Effector CD8-positive, alpha-beta T cell (primary cell): Measurements from ENCODE around the gene RPS3A.
"Not testable (repeated sequence)": the region's sequence is repeated elsewhere in the genome, so short reads cannot be mapped to it uniquely, and the experiment has no call there.

Experiments
- DNase-seq: peaks from one replicate; lab custom pipeline; 2025; lab: John Stamatoyannopoulos, UW
- total RNA-seq, 4 experiments: gene quantifications; one replicate each; lab custom pipeline; 2026; lab: John Stamatoyannopoulos, UW

The RPS3A gene
- total RNA-seq, result 443 to 1,252 (median 843) reads per million in 4 experiments

DNA sequence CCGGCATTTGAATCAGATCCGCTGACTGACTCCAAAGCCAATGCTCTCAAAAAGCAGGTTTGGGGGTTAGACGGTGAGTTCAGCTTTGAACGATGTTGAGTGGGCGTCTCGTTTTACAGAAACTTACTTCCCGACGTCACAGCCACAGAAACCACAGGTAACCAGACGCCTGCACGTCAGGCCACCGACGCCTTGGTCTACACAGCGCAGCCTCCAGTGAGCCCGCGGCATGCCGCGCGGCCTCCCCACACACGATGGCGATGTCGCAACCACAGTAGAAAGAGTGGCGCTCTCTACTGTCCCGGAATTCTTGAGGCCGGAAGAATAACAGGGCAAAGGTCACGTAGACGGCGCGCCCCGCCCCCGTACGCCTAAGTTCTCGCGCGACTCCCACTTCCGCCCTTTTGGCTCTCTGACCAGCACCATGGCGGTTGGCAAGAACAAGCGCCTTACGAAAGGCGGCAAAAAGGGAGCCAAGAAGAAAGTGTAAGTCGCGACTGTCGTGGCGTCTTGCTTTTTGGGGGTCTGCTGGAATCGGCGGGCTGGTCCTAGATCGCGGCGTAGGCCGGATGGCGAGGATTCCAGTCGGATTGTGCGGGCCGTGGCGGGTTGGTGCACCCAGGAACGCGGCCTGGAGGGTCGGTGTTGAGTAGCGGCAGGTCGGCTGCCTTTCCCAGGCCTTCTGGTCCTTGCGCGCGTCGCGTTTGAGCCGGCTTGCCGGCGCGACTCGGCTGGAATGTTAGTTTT, at the start of gene RPS3A:
RPS3A (plus strand) TSS at position 400 of the 747 bp plus-strand sequence; CDS start at position 425, 25 bp downstream.
- peak; percentile 97 for DNase-seq

DNA sequence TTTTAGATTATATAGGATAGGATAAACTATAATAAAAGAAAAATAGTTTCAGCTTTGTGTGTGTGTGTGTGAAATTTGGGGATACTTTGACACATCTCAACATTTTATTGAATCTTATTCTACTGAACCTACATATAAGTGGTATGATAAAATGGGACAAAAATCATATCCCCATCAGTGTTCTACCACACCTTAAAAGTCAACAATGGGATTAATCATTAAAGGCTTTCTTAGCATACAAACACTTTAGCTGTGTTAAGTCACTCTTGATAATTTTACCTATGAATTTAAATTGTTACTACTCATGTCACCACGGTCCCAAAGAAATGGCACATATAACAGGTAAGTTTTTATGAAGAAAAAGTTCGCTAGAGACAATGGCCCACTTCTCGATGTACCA, 46.6 kb upstream of the RPS3A start:
- no peak for DNase-seq

DNA sequence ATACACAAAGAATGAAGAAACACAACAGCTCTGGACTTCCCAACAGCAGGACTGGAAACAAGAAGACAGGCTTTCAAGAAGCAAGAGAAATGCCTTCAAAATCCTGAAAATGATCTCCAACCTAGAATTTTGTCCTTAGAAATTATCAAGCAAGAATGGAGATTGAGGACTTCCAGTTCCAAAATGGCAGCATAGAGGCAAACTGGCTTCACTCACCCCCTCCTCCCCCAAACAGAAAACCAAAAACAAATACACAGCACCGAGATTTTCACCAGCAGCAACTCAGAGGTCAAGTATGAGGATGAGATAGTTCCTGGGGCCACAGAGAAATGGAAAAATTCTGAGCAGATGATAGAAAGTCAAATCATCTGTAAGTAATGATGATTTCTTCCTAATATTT, 43.9 kb upstream of the RPS3A start:
- no peak for DNase-seq

DNA sequence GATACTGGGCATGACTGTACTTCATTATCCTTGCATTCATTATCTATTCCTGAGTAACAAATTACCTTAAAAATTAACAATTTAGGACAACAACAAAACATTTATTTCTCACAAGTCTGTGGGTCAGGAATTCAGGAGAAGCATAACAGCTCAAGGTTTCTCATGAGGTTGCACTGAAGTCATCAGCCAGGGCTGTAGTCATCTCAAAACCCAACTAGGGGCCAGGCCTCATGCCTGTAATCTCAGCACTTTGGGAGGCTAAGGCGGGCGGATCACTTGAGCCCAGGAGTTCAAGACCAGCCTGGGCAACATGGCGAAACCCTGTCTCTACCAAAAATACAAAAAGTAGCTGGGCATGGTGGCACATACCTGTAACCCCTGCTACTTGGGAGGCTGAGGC, 36.3 kb upstream of the RPS3A start:
- DNase-seq, result not testable (repeated sequence)

DNA sequence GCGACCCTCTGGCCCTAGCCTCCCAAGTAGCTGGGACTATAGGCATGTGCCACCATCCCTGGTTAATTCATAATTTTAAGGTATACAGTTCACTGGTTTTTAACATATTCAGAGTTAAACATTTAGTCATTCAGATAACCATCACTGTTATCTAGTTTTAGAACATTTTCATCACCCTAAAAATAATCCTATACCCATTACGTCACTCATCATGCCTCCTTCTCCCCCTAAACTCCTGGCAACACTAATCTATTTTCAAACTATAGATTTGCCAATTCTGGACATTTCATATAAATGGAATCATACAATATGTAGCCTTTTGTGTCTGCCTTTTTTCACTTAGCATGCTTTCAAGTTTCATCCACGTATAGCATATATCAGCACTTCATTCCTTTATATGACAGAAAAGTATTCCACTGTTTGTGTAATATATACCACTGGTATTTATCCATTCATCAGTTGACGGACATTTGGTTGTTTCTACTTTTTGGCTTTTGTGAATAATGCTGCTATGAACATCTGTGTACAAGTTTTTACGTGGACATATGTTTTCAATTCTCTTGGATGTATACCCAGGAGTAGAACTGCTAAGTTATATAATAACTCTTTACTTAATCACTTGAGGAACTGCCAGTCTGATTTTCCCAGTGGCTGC, 32.0 kb upstream of the RPS3A start:
- no peak for DNase-seq

DNA sequence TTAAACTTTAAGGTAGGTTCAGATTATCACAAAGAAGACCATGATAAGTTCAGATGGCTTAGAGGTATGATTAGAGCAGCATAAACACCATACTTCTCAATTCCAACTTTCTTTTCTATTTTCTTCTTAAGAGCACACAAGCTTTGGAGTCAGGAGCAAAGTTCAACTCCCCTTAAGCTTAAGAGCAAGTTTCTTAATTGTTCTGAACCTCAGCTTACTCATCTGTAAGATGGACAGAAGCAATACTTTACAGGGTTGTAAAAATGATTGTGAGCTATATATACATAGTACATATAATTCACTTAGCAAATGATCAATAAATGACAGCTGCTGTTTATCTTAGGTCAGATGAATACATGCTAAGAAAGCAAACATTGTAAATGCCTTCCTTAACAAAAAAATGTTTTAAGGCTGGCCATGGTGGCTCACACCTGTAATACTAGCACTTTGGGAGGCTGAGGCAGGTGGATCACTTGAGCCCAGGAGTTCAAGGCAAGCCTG, 25.0 kb upstream of the RPS3A start:
- no peak for DNase-seq

DNA sequence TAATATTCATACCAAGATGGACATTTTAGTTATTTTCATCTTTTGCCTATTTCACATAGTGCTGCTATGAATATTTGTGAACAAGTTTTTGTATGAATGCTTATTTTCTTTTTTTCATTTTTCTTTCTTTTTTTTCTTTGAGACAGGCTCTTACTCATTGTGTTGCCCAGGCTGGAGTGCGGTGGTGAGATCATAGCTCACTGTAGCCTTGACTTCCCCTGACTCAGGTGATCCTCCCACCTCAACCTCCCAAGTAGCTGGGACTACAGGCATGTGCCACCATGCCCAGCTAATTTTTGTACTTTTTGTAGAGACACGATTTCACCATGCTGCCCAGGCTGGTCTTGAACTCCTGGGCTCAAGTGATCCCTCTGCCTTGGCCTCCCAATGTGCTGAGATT, 21.4 kb upstream of the RPS3A start:
- not testable (repeated sequence) for DNase-seq

DNA sequence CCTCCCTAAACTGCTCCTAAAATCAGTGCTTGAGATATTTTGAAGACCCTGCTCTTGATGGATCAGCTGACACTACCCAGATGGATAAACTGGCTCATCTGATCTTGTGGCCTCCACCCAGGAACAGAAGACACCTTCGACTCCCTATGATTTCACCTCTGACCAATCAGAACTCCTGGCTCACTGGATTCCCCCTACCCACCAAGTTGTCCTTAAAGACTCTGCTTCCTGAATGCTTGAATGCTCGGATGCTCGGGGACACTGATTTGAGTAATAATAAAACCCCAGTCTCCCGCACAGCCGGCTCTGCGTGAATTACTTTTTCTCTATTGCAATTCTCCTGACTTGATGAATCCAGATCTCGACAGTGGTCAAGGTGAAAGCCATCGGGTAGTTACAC, 12.0 kb upstream of the RPS3A start:
- no peak for DNase-seq

DNA sequence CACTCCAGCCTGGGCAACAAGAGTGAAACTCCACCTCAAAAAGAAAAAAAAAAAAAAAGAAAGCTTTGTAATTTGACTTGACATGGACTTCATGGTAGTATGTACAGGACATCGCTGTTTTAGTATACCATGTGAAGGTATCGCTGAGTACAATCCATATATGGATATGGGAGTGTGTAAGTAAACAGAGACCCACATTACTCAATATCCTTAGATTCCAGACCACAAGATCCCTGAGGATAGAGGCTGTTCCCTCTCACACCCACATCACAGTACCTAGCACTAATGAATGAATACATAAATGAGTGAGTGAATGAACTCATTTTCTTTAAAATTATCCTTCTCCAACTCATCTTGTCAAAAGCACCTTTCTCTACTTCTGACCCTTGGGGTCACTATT, 8.4 kb upstream of the RPS3A start:
- no peak for DNase-seq

DNA sequence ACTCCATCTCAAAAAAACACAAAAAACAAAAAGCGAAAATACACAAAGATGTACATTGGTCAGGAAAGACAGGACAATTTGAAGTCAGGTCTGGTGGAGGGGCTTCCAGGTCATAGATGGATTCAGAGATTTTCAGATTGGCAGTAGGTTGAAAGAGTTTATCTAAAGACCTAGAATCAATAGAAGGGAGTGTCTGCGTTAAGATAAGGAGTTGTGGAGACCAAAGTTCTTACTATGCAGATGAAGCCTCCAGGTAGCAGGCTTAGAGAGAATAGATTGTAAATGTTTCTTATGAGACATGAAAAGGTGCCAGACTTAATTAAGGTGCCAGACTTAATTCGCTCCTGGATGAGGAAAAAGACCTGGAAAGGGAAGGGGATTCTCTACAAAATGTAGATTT, 6.9 kb upstream of the RPS3A start:
- DNase-seq, result no peak

DNA sequence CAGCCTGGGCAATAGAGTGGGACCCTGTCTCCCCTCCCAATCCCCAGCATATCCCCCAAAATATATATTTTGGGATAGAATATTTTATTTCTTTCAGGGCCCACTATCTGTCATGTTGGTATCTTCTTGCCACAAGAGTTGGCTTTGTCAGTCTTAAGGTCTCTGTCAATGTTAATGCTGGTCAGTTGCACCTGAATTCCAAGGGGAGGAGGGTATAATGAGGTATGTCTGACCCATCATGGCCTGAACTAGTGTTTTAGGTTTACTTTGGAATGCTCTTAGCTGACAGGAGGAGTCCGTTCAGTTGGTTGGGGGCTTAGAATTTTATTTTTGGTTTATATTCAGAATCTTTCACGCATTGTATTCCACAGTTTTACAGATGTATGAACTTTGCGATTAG, 6.2 kb upstream of the RPS3A start:
- no peak for DNase-seq

DNA sequence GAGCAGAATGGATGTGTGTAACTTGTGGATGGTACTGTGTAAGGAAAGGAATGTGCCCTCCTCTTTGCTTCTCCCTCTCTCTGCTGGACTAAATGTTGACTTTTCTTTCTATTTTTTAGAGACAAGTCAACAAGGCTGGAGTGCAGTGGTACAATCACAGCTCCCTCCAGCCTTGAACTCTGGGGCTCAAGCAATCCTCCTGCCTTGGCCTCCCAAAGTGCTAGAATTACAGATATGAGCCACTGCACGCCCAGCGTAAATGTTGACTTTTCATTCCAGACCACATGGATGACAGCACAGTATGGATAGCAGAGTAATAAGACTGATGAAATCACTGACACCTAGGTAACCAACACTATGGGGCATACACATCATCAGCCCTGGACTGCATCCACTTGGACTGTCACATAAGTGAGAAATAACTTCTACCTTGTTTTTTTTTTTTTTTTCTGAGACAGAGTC, 5.1 kb upstream of the RPS3A start:
- DNase-seq, result no peak

DNA sequence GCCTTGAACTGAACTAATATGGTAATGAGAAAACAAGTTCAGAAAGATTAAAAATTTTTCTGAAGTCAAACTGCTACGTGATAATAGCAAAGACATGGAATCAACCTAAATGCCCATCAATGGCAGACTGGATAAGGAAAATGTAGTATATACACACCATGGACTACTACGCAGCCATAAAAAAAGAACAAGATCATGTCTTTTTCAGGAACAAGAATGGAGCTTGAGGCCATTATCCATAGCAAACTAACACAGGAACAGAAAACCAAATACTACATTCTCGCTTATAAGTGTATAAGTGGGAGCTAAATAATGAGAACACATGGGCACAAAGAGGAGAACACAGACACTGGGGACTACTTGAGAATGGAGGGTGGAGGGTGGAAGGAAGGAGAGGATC, 4.3 kb upstream of the RPS3A start:
- no peak for DNase-seq

DNA sequence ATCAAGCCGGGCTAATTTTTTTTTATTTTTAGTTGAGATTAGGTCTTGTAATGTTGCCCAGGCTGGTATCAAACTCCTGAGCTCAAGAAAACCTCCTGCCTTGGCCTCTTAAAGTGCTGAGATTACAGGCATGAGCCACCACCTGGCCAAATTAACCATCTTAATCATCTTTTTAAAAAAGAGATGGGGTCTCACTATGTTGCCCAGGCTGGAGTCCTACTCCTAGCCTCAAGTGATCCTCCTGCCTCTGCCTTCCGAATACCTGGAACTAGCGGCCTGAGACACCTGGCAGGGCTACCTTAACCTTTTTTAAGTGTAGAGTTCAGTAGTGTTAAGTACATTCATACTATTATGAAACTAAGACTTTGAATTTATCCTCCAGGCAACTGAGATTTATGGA, 1.7 kb upstream of the RPS3A start:
- DNase-seq, result no peak

DNA sequence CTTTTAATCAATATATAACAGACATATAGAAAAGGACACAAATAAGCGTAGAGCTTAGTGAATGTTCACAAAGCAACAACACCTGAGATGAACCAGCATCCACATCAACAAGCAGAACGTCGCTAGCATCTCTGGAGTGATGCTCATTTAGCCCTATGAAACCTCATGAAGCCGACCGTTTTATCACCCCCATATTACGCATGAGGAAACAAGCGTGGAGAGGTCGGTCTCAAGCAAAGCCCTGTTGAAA, 524 bp upstream of the RPS3A start:
- no peak for DNase-seq

DNA sequence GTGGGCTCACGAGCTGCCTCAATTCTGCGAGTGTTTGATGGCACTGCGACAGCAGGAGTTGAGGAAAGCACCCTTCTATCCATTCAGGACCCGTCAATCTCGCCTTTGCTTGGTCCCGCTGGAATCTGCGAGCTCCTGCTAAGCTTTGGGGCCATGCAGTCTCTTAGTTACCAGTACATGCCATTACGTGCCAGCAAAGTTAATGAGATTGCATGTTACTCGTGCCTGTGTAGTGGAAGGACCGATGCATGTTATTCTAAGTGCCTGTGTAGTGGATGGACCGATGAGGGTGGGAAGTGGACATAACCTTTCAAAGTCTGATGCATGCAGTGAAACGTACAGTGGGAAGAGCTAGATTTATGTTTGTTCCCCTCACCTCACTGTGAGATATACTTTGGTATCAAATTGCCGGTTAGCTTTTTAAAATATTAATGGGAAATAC, 569 bp downstream of the RPS3A start:
- no peak for DNase-seq

DNA sequence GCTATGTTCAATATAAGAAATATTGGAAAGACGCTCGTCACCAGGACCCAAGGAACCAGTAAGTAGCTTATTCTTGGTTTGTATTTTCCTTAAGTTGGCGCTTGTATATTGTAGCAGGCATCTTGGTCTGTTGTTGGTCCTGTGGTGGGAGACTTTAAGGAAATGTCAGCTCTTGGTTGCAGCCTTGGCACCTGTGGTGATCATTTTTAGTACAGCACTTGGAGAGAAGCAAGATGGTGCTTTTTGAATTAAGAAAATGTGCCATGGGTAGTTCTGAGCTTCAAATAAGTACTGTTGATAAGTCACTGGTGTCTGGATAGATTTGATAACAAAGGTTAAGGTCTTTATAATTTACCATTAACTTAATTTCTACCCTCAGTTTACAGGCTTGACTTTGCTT, 1.1 kb downstream of the RPS3A start:
- no peak for DNase-seq

DNA sequence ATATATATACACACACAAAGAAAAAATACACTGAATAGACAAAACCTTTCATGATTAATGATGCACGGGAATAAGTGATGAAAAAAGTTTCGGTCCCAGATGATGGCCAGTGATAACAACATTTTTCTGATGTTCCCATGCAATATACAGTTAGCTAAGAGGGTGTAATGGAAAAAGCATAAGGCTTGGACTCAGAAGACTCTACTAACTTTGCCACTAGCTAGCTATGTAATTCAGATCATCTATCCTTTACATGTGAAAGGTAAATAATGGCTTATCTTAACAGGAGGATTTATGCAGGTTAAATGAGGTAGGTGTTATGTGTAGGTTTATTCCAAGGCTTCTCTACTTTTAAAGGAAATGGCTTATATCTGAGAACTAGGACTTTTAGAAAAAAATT, 4.3 kb downstream of the RPS3A start:
- DNase-seq, result no peak

DNA sequence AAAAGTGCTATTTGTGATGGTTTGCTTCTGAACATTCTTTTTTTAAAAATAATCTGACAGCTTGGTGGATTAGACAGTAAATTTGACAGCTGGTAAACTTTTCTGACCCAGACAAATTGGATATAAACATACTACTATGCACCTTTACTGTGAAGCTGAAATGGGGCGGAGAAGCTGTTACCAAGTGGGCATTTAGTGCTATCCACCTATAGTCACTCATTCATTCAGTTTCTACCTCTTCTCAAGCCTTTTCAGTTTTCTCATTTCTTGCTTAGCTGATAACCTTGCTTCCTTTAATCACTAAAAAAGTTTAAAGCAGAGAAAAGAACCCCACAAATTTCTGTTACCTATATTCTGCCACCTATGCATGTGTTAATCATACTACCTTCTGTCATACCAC, 5.2 kb downstream of the RPS3A start:
- DNase-seq, result no peak

DNA sequence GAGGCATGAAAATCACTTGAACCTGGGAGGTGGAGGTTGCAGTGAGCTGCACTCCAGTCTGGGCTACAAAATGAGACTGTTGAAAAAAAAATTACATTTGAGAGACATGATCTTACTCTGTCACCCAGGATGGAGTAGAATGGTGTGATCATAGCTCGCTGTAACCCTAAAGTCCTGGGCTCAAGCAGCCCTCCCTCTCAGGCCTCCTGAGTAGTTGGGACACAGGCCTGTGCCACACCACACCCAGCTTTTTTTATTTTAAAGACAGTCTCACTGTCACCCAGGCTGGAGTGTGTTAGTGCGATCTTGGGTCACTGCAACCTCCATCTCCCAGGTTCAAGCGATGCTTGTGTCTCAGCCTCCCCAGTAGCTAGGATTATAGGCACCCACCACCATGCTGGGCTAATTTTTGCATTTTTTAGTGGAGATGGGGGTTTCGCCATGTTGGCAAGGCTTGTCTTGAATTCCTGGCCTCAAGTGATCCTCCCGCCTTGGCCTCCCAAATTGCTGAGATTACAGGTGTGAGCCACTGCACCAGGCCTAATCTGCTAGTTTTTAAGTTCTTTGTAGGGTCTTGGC, 6.1 kb downstream of the RPS3A start:
- no peak for DNase-seq

DNA sequence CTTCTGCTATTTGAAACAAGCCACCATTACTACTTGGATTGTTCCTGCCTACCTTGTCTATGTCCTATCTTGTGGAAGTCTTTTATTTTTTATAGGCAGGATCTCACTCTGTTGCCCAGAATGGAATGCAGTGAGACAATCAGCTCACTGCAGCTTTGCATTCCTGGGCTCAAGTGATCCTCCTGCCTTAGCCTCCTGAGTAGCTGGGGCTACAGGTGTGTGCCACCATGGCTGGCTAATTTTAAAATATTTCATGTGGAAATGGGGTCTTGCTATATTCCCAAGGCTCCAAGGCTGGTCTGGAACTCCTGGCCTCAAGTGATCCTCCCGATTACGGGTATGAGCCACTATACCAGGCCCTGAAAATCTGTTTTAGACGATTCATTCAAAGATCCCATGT, 7.6 kb downstream of the RPS3A start:
- DNase-seq, result no peak

DNA sequence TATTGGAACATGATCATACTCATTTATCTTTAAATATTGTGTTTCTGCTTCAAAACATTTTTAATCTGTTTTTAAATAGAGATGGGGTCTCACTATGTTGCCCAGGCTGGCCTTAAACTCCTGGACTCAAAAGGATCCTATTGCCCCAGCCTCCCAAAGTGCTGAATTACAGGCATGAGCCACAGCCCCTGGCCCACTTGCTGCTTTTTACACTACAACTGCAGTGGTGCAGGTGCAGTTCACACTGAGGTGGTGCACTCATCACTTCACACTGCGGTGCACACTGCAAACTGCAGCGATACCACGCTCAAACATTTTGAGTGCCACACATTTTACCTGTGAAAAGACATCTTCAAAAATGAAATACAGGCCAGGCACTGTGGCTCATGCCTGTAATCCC, 10.8 kb downstream of the RPS3A start:
- DNase-seq, result no peak

DNA sequence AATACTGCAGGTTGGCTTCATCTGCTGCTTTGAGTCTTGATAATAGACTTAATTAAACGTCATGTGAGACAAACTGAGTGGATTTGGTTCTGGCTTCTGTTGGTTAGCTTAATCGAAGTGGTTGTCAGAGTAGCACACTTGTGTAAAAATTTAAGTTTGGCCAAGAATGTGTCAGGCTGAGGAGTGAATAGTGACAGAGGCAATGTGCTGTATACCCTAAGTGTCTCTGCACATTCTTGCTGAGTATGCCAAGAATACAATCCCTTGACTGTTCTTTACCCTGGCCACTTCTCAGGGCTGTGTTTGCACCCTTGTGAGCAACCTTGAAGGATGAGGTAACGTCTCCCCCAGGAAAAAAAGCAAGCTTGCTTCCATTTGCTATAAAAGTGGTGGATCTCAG, 14.9 kb downstream of the RPS3A start:
- DNase-seq, result no peak
